ENCODE measurements around the gene SPIN2B. TPM values are rescaled to one million over a fixed set of nuclear protein-coding genes. Genes with fewer than 3 reads are reported as not detected.
A peak's percentile ranks its signal among the peaks of the same experiment; 100 is the strongest.
"Not testable (repeated sequence)": the region's sequence is repeated elsewhere in the genome, so short reads cannot be mapped to it uniquely, and the experiment has no call there.

The SPIN2B gene
- total and polyA plus RNA-seq, 2 experiments from 2014 or later = 6.8 to 15.0 TPM

DNA sequence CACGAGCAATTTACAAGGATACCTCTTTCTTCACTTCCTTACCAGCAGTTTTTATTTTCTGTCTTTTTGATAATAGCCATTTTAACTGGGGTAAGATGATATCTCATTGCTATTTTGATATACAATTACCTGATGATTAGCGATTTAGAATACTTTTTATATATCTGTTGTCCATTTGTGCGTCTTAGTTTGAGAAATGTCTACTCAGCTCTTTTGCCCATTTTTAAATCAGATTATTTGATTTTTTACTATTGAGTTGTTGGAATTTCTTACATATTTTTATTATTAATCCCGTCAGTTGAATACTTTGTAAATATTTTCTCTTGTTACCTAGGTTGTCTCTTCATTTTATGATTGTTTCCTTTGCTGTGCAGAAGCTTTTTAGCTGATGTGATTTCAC is 17.3 kb upstream of the SPIN2B start:
- no peak overlapping the region for H3K4me3 ChIP-seq
- H3K9me3 ChIP-seq (ENCODE audit: low read depth) = no peaks in the 10 kb centered on the region
- H3K27me3 ChIP-seq (replicated peaks; ENCODE audit: insufficient read depth) = no peaks in the 10 kb centered on the region
- no peak overlapping the region for H3K27ac ChIP-seq
- H3K9me2 ChIP-seq (ENCODE audit: insufficient read depth) = no peaks in the 10 kb centered on the region
- H4K20me1 ChIP-seq (ENCODE audit: insufficient read depth) = no peaks in the 10 kb centered on the region
- no peak overlapping the region for H3K9ac ChIP-seq
- H3K36me3 ChIP-seq (ENCODE audit: low read depth) = no peaks in the 10 kb centered on the region
- no peaks in the 10 kb centered on the region for H3K79me2 ChIP-seq (ENCODE audit: insufficient read depth)
- H3F3A ChIP-seq (ENCODE audit: insufficient read depth) = no peaks in the 10 kb centered on the region
- 57 to 65% methylated on average over 4 of the region's 4 CpGs for WGBS, 2 experiments (ENCODE audit: low coverage in 1 of 2, low lambda C conversion rate in 2 of 2, missing lambda C conversion rate in 2 of 2)
- H3K4me2 ChIP-seq (ENCODE audit: unreplicated experiment) = no peak overlapping the region
- in situ Hi-C loops (cut with MboI) = no loop called here
- no peaks in the 10 kb centered on the region for H3K4me1 ChIP-seq (ENCODE audit: insufficient read depth)
- TF ChIP-seq EZH2 (IDR thresholded peaks at IDR 0.05; ENCODE audit: insufficient read depth, poor library complexity, severe bottlenecking) = no peak
- TF ChIP-seq EZH2phosphoT487 (IDR thresholded peaks at IDR 0.05; ENCODE audit: insufficient read depth, low read depth) = no peak
- DNase-seq = no peak
- H2AFZ ChIP-seq = no peak overlapping the region

DNA sequence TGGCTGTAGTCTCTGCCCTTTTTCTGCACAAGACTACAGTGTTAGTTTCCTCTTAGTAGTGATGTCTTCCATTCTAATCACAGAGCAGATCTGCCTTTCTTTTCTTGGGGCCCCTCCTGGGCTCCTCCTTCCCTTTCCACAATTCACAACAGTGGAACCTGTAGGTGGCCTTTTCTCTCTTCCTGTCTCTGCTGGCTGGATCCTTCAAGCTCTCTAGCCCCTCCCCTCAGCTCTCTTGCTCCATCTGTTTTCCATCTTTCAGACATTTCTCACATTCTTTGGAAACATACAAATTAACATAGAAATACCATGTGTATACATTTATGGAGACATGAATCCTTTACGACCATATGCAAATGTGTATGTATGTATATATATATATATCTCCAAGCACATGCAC is 16.2 kb upstream of the SPIN2B start:
- in situ Hi-C loops (cut with MboI) = no loop called here
- Histone ChIP-seq H3K9me3 (ENCODE audit: low read depth) (no peaks in the 10 kb centered on the region), H3K9me2 (ENCODE audit: insufficient read depth) (no peaks in the 10 kb centered on the region), H3K36me3 (ENCODE audit: low read depth) (no peaks in the 10 kb centered on the region), H3K4me1 (ENCODE audit: insufficient read depth) (no peaks in the 10 kb centered on the region), H3K27ac (no peak overlapping the region), H2AFZ (no peak overlapping the region), H3F3A (ENCODE audit: insufficient read depth) (no peaks in the 10 kb centered on the region), H4K20me1 (ENCODE audit: insufficient read depth) (no peaks in the 10 kb centered on the region), H3K27me3 (replicated peaks; ENCODE audit: insufficient read depth) (no peaks in the 10 kb centered on the region), H3K4me2 (ENCODE audit: unreplicated experiment) (no peak overlapping the region), H3K9ac (no peak overlapping the region), H3K4me3 (no peak overlapping the region), H3K79me2 (ENCODE audit: insufficient read depth) (no peaks in the 10 kb centered on the region)
- DNase-seq = peak; percentile 1
- WGBS, 2 experiments (ENCODE audit: low coverage in 1 of 2, low lambda C conversion rate in 2 of 2, missing lambda C conversion rate in 2 of 2) = 0 to 8% methylated on average over 1 of the region's 1 CpG
- TF ChIP-seq EZH2phosphoT487 (IDR thresholded peaks at IDR 0.05; ENCODE audit: insufficient read depth, low read depth) (no peak), EZH2 (IDR thresholded peaks at IDR 0.05; ENCODE audit: insufficient read depth, poor library complexity, severe bottlenecking) (no peak)

DNA sequence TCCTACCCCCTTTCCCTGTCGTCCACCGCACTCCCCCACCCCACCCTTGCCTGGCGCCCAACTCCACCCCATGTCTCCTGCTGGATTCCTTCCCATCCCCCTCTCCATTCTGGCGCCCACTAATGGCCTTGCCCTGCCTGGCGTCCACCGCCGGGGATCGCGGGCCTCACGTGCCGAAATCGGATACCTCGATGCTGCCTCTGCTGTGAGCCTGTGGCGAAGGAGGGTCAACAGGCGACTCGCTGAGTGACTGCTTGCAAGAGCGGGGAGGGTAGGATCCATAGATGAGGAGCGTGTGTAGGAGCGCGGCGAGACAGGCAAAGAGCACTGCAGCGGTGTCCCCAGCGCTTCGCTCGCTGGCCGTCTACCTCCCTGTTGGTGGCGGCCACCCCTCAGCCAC is 15.7 kb upstream of the SPIN2B start, which contains the start of gene SPIN2A:
Gene SPIN2A (minus strand): TSS at position 325 of the 400 bp plus-strand sequence. CDS start 800 bp downstream, outside the sequence.
- H3K9me2 ChIP-seq (ENCODE audit: insufficient read depth); H3K4me2 ChIP-seq (ENCODE audit: unreplicated experiment); H4K20me1 ChIP-seq (ENCODE audit: insufficient read depth); H3F3A ChIP-seq (ENCODE audit: insufficient read depth); H3K9ac ChIP-seq; H3K9me3 ChIP-seq (ENCODE audit: low read depth); DNase-seq; H3K4me3 ChIP-seq; H3K27ac ChIP-seq; H3K4me1 ChIP-seq (ENCODE audit: insufficient read depth); H3K27me3 ChIP-seq (replicated peaks; ENCODE audit: insufficient read depth); H3K36me3 ChIP-seq (ENCODE audit: low read depth); H2AFZ ChIP-seq; H3K79me2 ChIP-seq (ENCODE audit: insufficient read depth); in situ Hi-C loops (cut with MboI): not testable (repeated sequence)
- 83 to 84% methylated on average over 6 to 23 of the region's 27 CpGs for WGBS, 2 experiments (ENCODE audit: low coverage in 1 of 2, low lambda C conversion rate in 2 of 2, missing lambda C conversion rate in 2 of 2)

DNA sequence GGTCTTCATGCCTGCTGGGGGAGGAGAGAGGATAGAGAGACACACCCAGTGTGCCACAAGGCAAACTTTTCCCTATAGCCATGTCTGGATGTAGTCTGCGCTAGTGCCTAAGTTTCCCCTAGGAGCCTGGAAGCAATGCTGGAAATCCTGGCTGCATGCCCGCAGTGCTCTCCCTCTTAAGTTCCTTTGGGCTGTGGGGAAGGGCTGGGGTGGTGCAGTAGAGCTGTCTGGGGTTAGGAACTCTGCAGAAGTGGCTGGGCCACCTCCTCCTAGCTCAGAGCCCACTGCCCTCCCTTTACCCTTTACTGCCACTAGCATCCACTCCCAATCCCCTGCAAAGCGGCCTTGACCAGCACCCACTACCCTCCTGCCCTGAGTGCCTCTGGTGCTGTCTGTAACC is 15.2 kb upstream of the SPIN2B start:
- H3K9me3 ChIP-seq (ENCODE audit: low read depth); H3K4me2 ChIP-seq (ENCODE audit: unreplicated experiment); H3K79me2 ChIP-seq (ENCODE audit: insufficient read depth); H3F3A ChIP-seq (ENCODE audit: insufficient read depth); H3K9ac ChIP-seq; H4K20me1 ChIP-seq (ENCODE audit: insufficient read depth); H3K4me3 ChIP-seq; DNase-seq; H3K27me3 ChIP-seq (replicated peaks; ENCODE audit: insufficient read depth); H3K9me2 ChIP-seq (ENCODE audit: insufficient read depth); H3K36me3 ChIP-seq (ENCODE audit: low read depth); H3K4me1 ChIP-seq (ENCODE audit: insufficient read depth); H3K27ac ChIP-seq; H2AFZ ChIP-seq; in situ Hi-C loops (cut with MboI): not testable (repeated sequence)
- 91% methylated on average over 1 of the region's 3 CpGs; no CpG with 5 or more reads in 1 of the 2 experiments for whole genome bisulfite sequencing, 2 experiments (ENCODE audit: low coverage in 1 of 2, low lambda C conversion rate in 2 of 2, missing lambda C conversion rate in 2 of 2)

DNA sequence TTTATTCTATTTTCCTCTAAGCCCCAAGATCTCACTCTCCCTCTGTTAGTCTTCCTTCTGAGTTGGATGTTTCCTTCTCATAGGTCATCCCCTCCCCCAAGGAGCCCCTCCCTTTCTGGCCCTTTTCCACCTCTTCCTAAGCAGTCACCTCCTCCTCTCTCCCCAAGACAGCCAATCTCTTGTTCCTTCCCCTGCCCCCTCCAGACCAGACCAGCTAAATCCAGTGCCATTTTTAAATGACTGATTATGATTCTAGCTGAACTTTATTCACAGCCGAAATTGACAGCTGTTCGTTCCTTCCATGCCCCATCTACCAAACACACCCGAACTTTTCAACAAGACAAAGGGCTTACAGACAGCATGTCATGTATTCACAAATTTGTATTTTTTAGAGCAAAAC is 13.9 kb upstream of the SPIN2B start:
- TF ChIP-seq EZH2phosphoT487 (IDR thresholded peaks at IDR 0.05; ENCODE audit: insufficient read depth, low read depth) = no peak
- 90 to 91% methylated on average over 3 of the region's 3 CpGs for WGBS, 2 experiments (ENCODE audit: low coverage in 1 of 2, low lambda C conversion rate in 2 of 2, missing lambda C conversion rate in 2 of 2)
- in situ Hi-C loops (cut with MboI) = no loop called here

More for the DNA sequence above, 13.9 kb upstream of the SPIN2B start:
- no peaks in the 10 kb centered on the region for H3K9me2 ChIP-seq (ENCODE audit: insufficient read depth)
- no peak for DNase-seq
- H3K4me3 ChIP-seq = no peak overlapping the region
- H3K79me2 ChIP-seq (ENCODE audit: insufficient read depth) = no peaks in the 10 kb centered on the region
- H4K20me1 ChIP-seq (ENCODE audit: insufficient read depth) = no peaks in the 10 kb centered on the region
- H3F3A ChIP-seq (ENCODE audit: insufficient read depth) = no peaks in the 10 kb centered on the region
- H3K9ac ChIP-seq = no peak overlapping the region
- no peaks in the 10 kb centered on the region for H3K36me3 ChIP-seq (ENCODE audit: low read depth)
- H3K4me2 ChIP-seq (ENCODE audit: unreplicated experiment) = no peak overlapping the region
- H2AFZ ChIP-seq = no peak overlapping the region
- H3K27me3 ChIP-seq (replicated peaks; ENCODE audit: insufficient read depth) = no peaks in the 10 kb centered on the region
- no peaks in the 10 kb centered on the region for H3K4me1 ChIP-seq (ENCODE audit: insufficient read depth)
- H3K9me3 ChIP-seq (ENCODE audit: low read depth) = no peaks in the 10 kb centered on the region
- no peak overlapping the region for H3K27ac ChIP-seq
